GM19467 (cell line): ENCODE measurements around the gene SORCS2.

Source experiments
- ATAC-seq: cut with Tn5 transposase; IDR thresholded peaks from one replicate; pipeline ENCODE4 v1.9.1; 2021; ENCODE audit warnings: mild to moderate bottlenecking, moderate library complexity; ENCODE audit not compliant: unreplicated experiment

Gene SORCS2

DNA sequence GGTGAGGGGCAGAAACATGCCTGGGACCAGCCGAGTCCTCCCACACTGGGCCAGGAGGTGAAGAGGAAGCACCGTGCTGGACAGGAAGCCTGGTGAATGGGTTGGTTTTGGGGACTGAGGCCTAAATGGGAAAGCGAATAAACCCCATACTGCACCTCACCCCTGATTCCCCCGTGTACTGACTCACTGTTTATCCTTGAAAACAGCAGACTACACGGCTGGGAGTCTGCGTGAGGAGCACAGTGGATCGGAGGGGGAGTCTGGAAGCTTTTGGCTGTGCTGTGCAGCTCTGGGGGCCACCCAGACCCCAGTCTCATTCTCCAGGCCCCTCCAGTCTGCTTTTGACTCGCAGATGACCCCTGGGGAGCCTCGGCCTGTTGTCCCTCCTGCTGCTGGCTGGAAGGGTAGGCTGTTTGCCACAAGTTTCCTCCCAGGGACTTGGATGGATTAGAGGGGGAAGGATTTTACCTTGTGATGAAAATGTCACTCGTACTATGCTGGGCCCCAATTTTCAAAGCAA is 152.4 kb downstream of the SORCS2 start:
- no peak for ATAC-seq

DNA sequence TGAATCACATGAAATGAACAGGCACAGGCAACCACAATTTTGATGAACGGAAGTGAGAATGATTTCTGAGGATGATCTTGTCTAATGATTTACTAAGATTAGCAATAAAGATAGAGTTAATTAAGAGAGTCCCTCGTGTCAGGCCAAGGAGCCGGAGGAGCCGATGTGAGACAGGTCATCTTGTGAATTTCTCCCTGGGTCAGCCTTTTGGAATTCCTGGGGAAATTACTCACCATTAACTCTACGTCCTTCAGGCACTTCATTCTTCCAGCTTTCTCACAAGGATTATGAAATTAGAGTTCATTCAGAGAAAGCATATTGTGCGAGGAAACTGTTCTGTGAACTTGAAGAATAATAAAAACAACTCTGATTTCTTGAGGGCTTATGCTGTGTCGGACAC is 155.6 kb downstream of the SORCS2 start:
- ATAC-seq: no peak

DNA sequence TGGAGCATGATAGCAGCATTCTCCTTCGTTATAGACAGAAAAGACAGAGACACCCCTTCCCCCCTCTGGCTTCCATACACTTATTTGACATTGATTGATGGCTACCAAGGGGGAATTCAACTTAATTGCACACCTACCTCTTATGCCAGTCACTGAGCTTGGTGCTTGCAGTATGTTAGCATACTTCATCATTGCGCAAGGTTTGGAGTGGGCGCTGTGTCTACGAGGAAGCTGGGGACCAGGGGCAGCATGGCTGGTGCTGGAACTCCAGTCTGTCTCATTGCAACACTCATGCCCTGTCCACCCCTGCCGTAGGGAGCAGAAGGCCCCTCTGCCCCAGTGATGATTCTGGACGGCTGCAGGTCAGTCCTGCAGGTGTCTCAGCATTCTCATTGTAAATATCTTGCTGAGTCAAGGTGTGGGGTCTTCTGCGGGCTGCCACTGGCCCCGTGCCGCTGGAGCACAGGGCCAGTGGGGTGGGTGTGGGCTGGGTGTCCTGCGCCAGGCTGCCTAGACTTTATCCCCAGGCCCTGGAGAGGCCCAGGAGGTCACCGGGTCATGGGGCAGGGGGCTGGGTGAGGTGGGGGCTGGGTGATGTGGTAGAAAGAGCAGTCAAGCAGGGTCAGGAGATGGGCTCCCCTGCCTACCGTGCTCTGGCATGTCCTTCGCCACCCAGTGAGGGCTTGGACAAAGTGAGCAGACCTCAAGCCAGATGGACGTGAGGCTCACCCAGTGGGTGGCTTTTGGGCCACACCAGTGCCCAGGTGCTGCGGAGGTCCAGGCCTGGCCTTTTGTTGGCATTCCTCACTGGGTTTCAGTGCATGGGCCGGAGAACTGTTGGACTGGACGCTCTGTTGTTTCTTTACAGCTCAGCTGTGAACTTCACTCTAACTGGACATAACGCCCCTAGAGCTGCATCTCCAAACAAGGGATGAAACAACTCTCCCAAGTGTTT is 156.9 kb downstream of the SORCS2 start:
- no peak for ATAC-seq

DNA sequence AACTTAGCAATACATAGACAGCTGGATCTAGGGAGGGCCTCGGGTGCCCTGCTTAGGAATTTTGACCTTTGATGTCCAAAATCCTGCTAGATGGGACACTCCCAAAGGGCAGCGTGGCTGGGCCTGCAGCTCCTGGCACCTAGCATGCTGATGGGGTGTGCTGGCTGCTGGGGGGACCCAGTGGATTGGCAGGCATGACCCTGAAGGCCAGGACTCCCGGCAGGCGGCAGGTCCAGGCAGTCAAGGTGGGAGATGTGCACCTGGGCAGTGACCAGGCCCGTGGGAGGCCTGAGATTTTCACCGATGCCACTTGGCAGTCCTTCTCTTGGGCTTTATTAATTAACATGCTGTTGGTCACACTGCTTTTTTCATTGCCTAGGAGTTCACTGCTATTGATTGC is 158.1 kb downstream of the SORCS2 start:
- ATAC-seq: no peak

DNA sequence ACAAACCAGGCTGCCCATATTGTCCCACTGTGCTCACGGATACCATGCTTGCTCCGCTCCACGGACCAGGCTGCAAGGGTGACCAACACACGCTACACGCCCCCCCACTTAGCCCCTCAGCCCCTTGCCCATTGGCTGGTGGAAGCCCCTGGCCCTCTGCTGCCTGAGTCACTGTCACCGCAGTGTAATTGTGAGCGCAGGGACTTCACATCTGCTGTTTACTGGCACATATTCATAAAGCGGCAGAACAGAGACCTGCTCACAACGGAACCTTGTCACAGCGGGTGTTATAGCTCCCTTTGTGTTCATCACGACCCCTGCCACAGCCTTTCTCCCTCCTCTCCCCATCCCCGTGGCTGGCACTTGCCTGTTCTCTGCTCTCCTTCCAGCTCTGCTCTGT is 158.7 kb downstream of the SORCS2 start:
- no peak for ATAC-seq

DNA sequence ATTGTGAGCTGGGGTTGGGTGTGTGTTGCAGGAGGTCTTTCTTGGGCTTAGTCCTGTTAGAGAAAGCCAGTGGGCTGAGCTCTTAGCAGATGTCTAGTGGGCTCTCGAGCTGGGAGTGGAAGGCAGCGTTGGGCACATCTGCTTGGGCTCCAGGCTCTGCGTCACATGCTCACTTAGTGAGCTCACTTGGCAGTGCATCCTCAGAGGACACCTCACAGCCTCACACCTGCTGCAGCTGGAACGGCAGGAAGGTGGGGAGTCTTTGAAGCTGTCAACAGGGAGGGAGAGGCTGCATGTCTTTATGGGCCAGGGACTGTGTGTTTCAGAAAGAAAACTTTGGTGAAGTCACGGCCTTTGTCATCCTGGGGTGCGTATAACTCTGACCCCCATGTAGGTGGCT is 160.1 kb downstream of the SORCS2 start:
- ATAC-seq: no peak

DNA sequence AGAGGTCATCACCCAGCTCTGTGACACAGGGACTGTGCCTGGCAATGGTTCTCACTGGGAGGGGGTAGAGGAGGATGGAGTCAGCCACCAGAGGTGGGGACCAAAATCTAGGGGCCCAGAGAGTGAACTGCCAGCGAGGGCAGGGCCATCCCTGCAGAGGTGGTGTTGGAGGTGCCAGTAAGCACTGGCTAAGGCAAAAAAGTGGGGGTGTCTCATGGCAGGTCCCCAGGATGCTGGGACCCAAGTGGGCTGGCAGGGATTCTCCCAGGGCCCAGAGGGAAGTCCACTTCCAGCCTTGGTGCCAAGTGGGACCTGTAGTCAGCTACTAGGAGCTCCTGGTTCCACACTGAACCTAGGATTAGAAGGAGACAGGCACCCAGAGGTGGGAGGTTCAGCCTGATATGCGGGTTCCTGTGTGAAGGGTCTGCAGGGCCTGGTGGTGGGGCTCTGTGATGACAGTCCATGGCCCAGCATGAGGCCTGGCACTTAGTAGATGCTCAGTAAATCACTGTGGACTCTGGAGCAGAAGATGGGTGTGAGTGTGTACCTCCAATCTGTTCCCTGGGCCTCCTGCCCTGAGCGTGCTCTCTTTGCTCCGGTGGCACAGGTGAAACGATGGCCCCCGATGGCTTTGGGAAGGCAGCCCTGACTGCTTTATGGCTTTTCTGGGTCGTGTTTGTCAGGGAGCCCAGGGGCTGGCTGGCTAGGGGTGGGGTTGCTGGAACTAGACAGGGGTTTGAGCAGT is 160.9 kb downstream of the SORCS2 start:
- ATAC-seq: no peak

DNA sequence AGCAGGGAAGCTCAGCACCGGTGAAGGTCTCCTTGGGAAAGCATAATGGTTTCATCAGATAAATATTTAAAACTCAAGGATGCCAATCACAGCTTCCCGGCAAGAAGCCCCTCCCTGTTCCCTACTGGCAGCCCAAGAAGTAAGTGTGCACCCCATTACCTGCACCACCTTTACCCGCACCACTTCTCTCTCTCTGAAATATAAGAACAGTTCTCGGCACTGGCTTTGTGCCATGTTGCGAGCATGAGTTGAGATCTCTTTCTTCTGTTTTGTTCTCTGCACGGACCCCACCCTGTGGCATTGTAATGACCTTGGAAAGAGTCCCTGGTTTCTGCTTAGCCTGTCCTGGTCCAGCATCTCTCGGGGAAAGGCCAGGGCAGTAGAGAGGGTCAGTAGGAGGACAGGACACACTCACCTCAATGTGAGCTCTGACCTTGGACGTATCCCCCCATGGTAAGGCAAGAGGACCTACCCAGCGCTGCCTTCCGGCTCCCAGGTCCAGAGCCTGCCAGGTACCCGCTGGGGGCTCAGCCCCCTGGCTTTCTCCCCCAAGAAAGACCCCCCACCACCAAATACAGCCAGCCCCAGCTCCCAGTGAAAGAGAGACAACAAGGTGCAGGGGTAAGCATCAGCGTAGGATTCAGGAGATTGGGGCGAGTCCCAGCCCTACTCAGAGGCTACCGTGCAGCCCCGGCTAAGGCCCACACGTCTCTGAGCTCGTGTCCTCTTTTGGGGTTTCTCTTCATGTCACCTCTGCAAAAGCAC is 161.7 kb downstream of the SORCS2 start:
- no peak for ATAC-seq

DNA sequence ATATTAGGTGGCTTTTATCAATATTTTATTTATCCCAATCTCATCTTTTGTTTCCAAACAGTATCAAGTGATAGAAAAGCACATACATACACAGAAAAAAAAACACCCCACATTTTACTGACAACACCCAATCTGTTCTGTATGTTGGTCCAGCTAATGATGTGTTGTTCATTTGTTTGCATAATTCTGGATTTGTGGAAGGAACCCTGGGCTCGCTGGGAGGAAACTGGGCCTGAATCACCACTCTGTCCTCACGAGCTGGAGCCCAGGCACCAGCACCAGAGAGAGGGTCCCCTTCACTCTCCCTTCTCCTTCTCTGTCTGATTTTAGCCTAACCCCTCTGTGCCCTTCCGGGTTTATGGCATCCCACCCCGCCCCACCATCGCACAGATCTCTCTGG is 162.6 kb downstream of the SORCS2 start:
- no peak for ATAC-seq

DNA sequence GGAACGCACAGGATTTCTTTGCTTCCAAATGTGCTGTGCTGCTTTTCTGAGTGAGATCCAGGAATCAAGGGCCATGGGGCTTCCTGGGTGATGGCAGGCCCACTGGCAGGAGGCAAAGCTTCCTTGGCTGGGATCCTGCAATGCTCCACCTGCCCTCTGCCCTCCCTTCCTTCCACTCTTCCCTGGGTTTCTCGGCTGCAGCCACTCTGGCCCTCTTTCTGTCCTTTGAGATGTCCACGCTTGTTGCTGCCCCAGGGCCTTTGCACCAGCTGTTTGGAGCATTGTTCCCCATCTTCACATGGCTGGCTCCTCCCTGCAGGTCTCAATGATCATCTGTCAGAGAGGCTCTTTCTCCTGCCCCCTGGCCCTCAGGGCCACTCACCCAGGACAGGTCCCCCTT is 163.5 kb downstream of the SORCS2 start:
- ATAC-seq: no peak

DNA sequence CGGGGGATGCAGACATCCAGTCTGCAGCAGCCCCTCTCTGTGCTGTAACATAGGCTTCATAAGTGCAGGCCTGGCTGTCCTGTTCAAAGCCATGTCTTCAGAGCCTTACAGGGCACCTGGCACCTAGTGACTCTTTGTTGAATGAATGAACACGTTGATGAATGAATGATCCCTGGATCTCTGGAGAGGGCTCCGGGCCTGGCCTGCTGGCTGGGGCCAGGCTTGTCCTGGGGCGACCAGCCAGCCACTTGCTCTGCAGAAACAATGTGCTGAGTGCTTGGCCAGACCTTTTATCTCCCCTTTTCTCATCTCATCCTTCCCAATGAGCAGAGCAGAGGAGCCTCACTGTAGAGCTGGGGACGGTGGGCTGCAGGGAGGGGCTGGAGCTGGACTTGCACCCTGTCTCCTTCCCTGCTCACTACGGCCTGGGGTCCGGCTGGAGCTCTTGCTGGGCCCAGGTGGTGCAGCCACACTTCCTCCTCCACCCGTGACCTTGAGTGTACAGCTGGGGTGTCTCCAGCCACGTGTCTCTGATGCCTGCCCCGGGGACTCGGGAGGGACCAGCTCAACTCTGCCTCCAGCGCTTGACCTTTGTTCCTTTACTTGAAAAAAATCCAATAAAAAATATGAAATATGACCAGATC is 164.5 kb downstream of the SORCS2 start:
- no peak for ATAC-seq

DNA sequence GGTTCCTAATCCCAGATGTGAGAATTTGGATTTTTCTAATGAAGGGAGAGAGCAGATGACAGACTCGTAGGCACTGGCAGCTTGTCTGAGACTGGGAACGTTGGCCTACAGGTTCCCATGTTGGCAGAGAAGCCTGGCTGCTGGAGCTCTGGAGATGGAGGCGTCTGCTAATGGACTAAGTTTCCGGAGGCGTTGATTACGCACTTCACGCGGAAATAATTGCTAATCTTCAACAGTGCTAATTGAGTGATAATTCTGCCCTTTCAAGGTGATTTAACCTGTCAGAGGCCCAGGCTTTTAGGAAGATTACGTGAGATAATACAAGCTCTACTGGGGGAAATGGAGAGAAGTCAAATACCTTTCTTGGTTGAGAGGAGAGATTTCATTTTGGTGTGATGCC is 165.0 kb downstream of the SORCS2 start:
- no peak for ATAC-seq

DNA sequence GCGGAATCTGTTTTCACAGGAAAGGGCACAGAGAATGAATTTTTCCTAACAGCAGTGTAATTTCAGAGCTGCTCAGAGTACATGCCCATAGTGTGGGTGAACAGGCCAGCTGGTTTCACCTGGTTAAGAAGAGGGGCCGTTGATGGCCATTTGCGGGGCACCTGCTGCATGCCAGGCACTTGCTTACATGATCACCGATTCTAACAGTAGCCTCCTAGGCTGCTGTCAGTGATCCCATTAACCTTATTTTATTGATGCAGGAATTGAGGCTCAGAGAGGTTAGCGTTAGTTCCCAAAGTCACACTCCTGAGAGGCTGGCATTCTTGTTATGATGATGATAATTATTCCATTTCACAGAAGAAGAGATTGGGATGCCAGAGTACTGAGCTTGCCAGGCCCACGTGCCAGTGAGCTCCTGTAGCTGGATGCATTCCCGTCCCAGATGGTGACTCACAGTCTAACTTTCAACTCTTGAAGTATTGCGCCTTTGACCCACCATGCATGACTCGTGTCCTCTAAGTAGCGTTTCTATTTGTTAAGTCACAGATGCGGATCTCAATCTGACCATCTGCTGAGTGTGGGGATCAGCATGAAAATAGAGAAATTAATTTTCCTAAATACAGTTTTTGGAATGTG is 165.9 kb downstream of the SORCS2 start:
- ATAC-seq: no peak

DNA sequence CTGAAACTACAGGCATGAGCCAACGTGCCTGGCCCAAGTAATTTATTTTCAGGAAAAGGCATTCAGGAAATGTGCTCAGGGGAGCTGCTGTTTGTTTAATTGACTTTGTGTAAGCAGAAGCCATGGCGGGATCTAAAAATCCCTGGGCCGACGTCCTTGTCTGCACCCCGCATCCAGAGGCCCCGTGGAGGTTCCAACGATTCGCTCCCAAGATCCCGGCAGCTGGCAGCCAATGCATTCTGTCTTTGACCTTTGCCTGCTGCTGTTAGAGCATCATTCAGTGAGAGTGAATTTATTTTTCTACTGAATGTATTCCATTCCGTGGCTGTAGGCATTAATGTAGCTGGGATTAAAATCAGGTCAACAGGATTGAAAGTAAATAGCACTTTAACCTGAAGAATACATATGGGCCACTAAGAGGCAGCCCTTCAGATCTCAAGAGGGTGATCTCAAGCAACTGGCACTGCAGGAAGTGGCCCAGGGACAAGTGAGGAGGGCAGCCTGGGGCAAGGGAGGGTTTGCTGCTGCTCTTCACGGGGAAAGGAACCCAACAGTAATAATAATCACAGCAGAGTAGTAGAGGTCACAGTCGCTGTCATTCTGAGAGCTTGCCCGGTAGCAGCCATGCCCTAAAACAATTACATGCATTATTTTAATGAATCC is 167.2 kb downstream of the SORCS2 start:
- ATAC-seq: no peak

DNA sequence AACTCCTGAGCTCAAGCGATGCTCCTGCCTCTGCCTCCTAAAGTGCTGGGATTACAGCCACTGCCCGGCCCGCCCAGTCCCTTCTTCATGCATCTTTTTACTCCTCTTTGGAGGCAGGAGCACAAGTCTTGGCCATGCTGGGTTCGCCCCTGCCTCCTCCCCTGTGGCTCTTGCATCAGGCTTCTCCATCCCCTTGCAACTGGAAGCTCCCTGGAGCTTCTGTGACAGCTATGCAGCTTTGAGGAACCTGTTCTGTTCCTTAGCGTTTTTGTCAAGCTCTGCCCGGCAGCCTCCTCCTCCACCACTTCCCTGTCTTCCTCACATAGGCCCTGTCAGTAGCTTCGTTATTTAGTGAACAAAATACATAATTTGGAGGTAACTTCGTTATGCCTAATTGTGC is 168.5 kb downstream of the SORCS2 start:
- no peak for ATAC-seq

DNA sequence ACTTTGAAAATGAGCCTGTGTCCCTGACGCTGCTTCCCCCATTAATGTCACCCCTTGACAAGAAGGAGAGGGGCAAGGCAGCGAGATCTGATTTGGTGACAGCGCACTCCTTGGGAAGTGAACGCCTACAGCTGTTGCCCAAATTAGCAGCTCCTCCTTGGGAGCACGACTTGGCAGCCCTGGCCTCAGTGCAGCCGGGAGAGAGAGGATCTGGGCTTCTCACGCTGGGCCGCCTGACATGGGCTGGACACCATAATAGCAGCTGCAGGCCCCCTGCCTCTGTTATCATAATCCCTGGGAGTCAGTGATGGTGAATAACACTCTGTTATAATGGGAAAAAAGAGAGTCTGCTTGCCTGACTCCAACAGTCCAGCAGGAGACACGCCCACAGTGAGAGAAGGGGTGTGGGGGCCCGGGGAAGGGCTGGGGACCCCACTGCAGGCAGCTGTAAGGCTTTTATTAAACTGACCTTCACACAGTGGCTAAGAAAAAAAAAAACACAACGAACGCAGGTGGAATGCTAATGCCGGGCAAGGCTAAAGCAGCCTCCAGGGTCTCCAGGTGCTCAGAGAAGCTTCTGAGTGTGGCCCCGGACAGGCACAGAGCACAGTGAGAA is 169.1 kb downstream of the SORCS2 start:
- no peak for ATAC-seq

DNA sequence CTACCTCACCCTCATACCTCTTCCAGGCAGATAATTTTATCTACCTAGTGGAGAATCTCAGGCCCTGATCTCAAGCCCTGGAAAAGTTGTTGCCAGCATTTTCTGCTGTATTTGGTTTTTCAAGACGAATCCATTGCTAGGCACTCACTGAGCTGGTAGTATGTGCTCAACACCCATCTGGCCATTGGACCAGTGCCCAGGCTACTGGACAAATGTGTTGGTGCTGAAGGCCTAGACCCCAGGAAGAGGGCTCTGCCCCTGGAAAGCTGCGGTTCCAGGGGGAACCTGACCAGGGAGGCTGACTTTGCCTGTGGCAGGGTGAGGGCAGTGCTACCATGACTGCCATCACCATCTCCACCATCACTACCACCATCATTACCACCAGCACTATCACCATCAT is 170.0 kb downstream of the SORCS2 start:
- no peak for ATAC-seq

DNA sequence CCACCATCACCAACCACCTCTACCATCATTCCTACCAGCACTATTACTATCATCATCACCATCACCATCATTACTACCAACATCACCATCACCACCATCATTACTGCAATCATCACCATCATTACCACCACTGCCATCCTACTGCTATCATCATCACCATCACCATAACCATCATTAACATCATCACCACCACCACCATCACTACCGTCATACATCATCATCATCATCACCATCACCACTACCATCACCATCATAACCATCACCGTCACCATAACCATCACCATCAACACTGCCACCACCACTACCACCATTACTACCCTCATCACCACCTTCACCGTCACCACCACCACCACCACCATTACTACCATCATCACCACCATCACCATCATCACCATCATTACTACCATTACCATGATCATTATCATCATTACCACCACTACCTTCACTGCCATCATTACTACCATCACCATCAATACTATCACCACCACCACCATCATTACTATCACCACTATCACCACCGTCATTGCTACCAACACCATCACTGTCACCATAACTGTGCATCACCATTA is 170.6 kb downstream of the SORCS2 start:
- ATAC-seq: no peak

DNA sequence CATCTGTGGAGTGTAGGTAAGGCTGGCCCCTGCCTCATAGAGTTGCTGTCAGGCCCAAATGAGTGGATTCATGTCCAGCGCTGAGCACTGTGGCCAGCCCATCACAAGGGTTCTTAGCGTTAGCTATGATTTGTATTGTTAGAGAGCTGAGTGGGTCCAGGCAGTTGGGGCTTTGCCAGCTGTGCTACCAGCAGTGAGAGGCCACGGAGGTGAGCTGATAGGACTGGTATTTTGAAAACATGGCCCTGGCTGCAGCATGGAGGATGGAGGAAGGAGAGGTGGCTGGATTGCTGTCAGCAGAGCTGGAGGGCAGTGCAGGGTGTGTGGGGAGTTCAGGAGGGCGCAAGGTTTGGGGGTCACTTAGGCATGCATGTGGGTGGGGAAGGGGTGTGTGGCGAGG is 172.6 kb downstream of the SORCS2 start:
- no peak for ATAC-seq
